K562 (cell line): Measurements from ENCODE around the gene WASF2. TPM values are rescaled to one million over a fixed set of nuclear protein-coding genes. Genes with fewer than 3 reads are reported as not detected.

Experiments
- ATF6 ChIP-seq: sonication (generic); formaldehyde crosslinking; IDR thresholded peaks from 2 replicates; pipeline ENCODE4 v1.4.0; 2020; ENCODE audit warnings: mild to moderate bottlenecking, missing genetic modification reagents
- BCOR ChIP-seq: fragments of 450-650 bp; IDR thresholded peaks from 2 replicates; pipeline ENCODE4 v1.6.1; 2016
- CREB1 ChIP-seq, 2 experiments: sonication (generic) in 1 of 2; formaldehyde crosslinking in 1 of 2; IDR thresholded peaks; 2 replicates each; pipeline versions ENCODE4 v1.6.1 to v1.8.0; 2012 to 2022; ENCODE audit warnings: inconsistent platforms in 1 of 2, mild to moderate bottlenecking in 1 of 2, missing genetic modification reagents in 1 of 2, moderate library complexity in 1 of 2
- EP400 ChIP-seq: fragments of 450-650 bp; IDR thresholded peaks from 2 replicates; pipeline ENCODE4 v1.6.1; 2017; ENCODE audit warnings: antibody characterized with exemption, mild to moderate bottlenecking, moderate library complexity
- MGA ChIP-seq: fragments of 450-650 bp; IDR thresholded peaks from 2 replicates; pipeline ENCODE4 v1.6.1; 2016; ENCODE audit warnings: mild to moderate bottlenecking, moderate library complexity
- MXI1 ChIP-seq: IDR thresholded peaks from 2 replicates; pipeline ENCODE4 v1.6.1; 2011; ENCODE audit warnings: low read depth, mild to moderate bottlenecking, improper control_type of control experiment, low read length
- SIN3A ChIP-seq, 2 experiments: fragments of 150-350 bp in 1 of 2; IDR thresholded peaks; 2 replicates each; pipeline ENCODE4 v1.6.1; 2011 to 2016; ENCODE audit warnings: borderline replicate concordance in 2 of 2, low read depth in 2 of 2, low read length in 2 of 2, mild to moderate bottlenecking in 2 of 2, moderate library complexity in 2 of 2; ENCODE audit not compliant: control insufficient read depth in 1 of 2
- TAF7 ChIP-seq: fragments of 450-650 bp; IDR thresholded peaks from 2 replicates; pipeline ENCODE4 v1.6.1; 2016; ENCODE audit warnings: missing genetic modification characterization, missing compliant biosample characterization
- TSC22D4 ChIP-seq: fragments of 450-650 bp; IDR thresholded peaks from 2 replicates; pipeline ENCODE4 v1.6.1; 2016; ENCODE audit warnings: missing genetic modification characterization, missing biosample characterization, control low read depth
- ZBTB33 ChIP-seq: sonication (generic); formaldehyde crosslinking; IDR thresholded peaks from 2 replicates; pipeline ENCODE4 v1.8.1; 2023; ENCODE audit warnings: mild to moderate bottlenecking, missing genetic modification reagents
- ZNF12 ChIP-seq: sonication (generic); formaldehyde crosslinking; IDR thresholded peaks from 2 replicates; pipeline ENCODE4 v1.4.0; 2020; ENCODE audit warnings: mild to moderate bottlenecking, missing genetic modification reagents
- ZNF668 ChIP-seq: fragments of 250-450 bp; sonication (Bioruptor Pico); IDR thresholded peaks from 2 replicates; pipeline ENCODE4 v1.8.0; 2022; ENCODE audit warnings: mild to moderate bottlenecking, inconsistent platforms
- polyA plus RNA-seq, 8 experiments: library from polyadenylated mRNA; depleted of rRNA in 4 of 8; stranded (reverse) in 5 of 8; unstranded in 3 of 8; fragments of >200 nt; fragmentation: Nextera tagmentation in 2 of 8; fragmentation: Illumina TruSeq in 1 of 8; extraction: Ambion mirVana in 2 of 8; extraction: Trizol in 1 of 8; gene quantifications; 2 replicates each; pipeline versions ENCODE4 v1.2.1 to v1.2.3, GENCODE V29; 2011 to 2014; ENCODE audit warnings: inconsistent platforms in 1 of 8, missing spikeins in 1 of 8
- total RNA-seq, 7 experiments: library from RNA; depleted of rRNA in 6 of 7; stranded (reverse); fragments of >200 nt in 6 of 7; fragmentation: Illumina TruSeq in 2 of 7; extraction: Trizol in 2 of 7; gene quantifications; 2 replicates each; pipeline versions ENCODE4 v1.2.1 to v1.2.3, GENCODE V29; 2011 to 2021; ENCODE audit warnings: low replicate concordance in 1 of 7

Gene WASF2
- total and polyA plus RNA-seq, 9 of the 15 experiments (the other 6 are each of a cell fraction or from before 2014, with no cell fraction given): 8.2 to 163 (median 31.2) TPM

GRCh38 chr1:27489501-27489972 is 430 bp downstream of the WASF2 start (continued):
- TF ChIP-seq TAF7 (tag) (no peak), ZNF668 (peak; percentile 54; the same call in 1 of the 2 replicates), MGA (no peak), CREB1 (IDR thresholded peaks at IDR 0.05) (no peak), CREB1 (CRISPR knock-in tag; IDR thresholded peaks at IDR 0.05) (peak; percentile 10; the same call in 1 of the 2 replicates), SIN3A (IDR thresholded peaks at IDR 0.05; ENCODE audit: borderline replicate concordance in 2 of 2, control insufficient read depth in 1 of 2, low read depth in 2 of 2, low read length in 2 of 2) (0 out of 4 replicates have a peak, but pooled peaks of 1 of the 2 experiments have one; percentile 3), ZBTB33 (no peak; the same call in 1 of the 2 replicates), ZNF12 (peak; percentile 60), TSC22D4 (tag) (no peak), EP400 (no peak), MXI1 (no peak), ATF6 (CRISPR knock-in tag) (0 out of 2 replicates have a peak, but pooled peaks have one; percentile 11), BCOR (0 out of 2 replicates have a peak, but pooled peaks have one; percentile 33)
